AG04450 (cell line): ENCODE results near the gene IMPDH2. TPM values are rescaled to one million over a fixed set of nuclear protein-coding genes. Genes with fewer than 3 reads are reported as not detected.

ENCODE experiments used
- CTCF ChIA-PET: fragments of 300-600, 350-600 bp; formaldehyde crosslinking; extraction: SDS; loops from one replicate; lab custom pipeline; 2022; ENCODE audit warnings: antibody characterized with exemption, inconsistent platforms; lab: Charles Lee
- POLR2A ChIA-PET: fragments of 350-600 bp; formaldehyde crosslinking; extraction: SDS; loops from one replicate; lab custom pipeline; 2021; ENCODE audit warnings: antibody characterized with exemption, inconsistent platforms; lab: Yijun Ruan, JAX
- DNase-seq: peaks from one replicate; pipeline ENCODE4 v3.0.0-alpha.2; 2011; ENCODE audit warnings: low read depth, low spot score
- H3K27ac ChIP-seq: one replicate; pipeline ENCODE4 v1.5.1; 2012; ENCODE audit warnings: low read depth, low read length, control low read depth
- H3K27me3 ChIP-seq: one replicate; pipeline ENCODE4 v1.6.0; 2012; ENCODE audit warnings: low read length; ENCODE audit not compliant: control insufficient read depth, insufficient read depth
- H3K4me3 ChIP-seq: 2 replicates; pipeline ENCODE4 v1.5.1; 2011; ENCODE audit warnings: mild to moderate bottlenecking, low read depth, low read length, control low read depth
- H3K9me3 ChIP-seq: 2 replicates; pipeline ENCODE4 v1.5.1; 2012; ENCODE audit warnings: low read length; ENCODE audit not compliant: control insufficient read depth, insufficient read depth
- CTCF ChIP-seq: IDR thresholded peaks from 2 replicates; pipeline ENCODE4 v1.5.1; 2011; ENCODE audit warnings: low read depth, low read length, control low read depth, inconsistent platforms
- polyA plus RNA-seq: library from polyadenylated mRNA; depleted of rRNA; stranded (reverse); fragments of >200 nt; gene quantifications from 2 replicates; pipeline ENCODE4 v1.2.3, GENCODE V29; 2011

IMPDH2 gene
- polyA plus RNA-seq, 1 experiment, result 268 TPM

- Histone ChIP-seq H3K4me3 (no peak overlapping the region), H3K27me3 (no peaks in the 10 kb centered on the region), H3K9me3 (no peaks in the 10 kb centered on the region; the same call in 1 of the 2 replicates), H3K27ac (no peak overlapping the region)
- CTCF ChIA-PET, result interaction anchor here (1.2 to 1.3 kb wide), 2 partner anchors 8 to 9 kb away, joined by 3 to 4 read pairs; partner anchors contain the start of gene WDR6
- TF ChIP-seq CTCF, result no peak
- DNase-seq, result no peak
- POLR2A ChIA-PET, result interaction anchor here (0.8 to 4.0 kb wide), 7 partner anchors 8 to 78 kb away, joined by 3 to 33 read pairs (median 4); partner anchors contain the start of genes IMPDH2, P4HTM, QRICH1 and WDR6
These were observed 12.6 kb downstream of the IMPDH2 start for GRCh38 chr3:49016414-49017228.

- TF ChIP-seq CTCF, result no peak
- Histone ChIP-seq H3K27ac (no peak overlapping the region), H3K9me3 (no peaks in the 10 kb centered on the region; the same call in 1 of the 2 replicates), H3K27me3 (no peaks in the 10 kb centered on the region), H3K4me3 (no peak overlapping the region)
- no peak for DNase-seq
- CTCF ChIA-PET, result no interaction called here
- POLR2A ChIA-PET, result interaction anchor here (0.8 to 4.0 kb wide), 3 partner anchors 9 to 26 kb away, joined by 3 to 33 read pairs (median 4); partner anchors contain the start of genes IMPDH2, P4HTM and WDR6
These were observed 13.4 kb downstream of the IMPDH2 start for GRCh38 chr3:49015765-49016164.

- no peak overlapping the region for H3K4me3 ChIP-seq
- DNase-seq, result no peak
- no peaks in the 10 kb centered on the region; the same call in 1 of the 2 replicates for H3K9me3 ChIP-seq
- POLR2A ChIA-PET, result interaction anchor here (0.9 to 4.0 kb wide), 2 partner anchors 8 to 14 kb away, joined by 3 to 33 read pairs; partner anchors contain the start of genes IMPDH2 and WDR6
- no peak for TF ChIP-seq CTCF
- H3K27me3 ChIP-seq, result no peaks in the 10 kb centered on the region
- CTCF ChIA-PET, result no interaction called here
- H3K27ac ChIP-seq, result no peak overlapping the region
These were observed 14.1 kb downstream of the IMPDH2 start for GRCh38 chr3:49015072-49015471.

- peak; percentile 67 for TF ChIP-seq CTCF
- DNase-seq, result no peak
- H3K4me3 ChIP-seq, result no peak overlapping the region
- ChIA-PET POLR2A (interaction anchor here (0.8 to 2.7 kb wide), 2 partner anchors 7 to 26 kb away, joined by 3 to 13 read pairs; partner anchors contain the start of gene NDUFAF3), CTCF (interaction anchor here (0.8 to 2.2 kb wide), 5 partner anchors 8 to 345 kb away, joined by 3 to 19 read pairs (median 3); partner anchors contain the start of genes NDUFAF3 and P4HTM)
- H3K9me3 ChIP-seq, result no peaks in the 10 kb centered on the region; the same call in 1 of the 2 replicates
- no peaks in the 10 kb centered on the region for H3K27me3 ChIP-seq
- H3K27ac ChIP-seq, result no peak overlapping the region
These were observed 15.2 kb downstream of the IMPDH2 start for GRCh38 chr3:49013738-49014660.
